GM12878 (cell line): ENCODE results near the gene SHFL. TPM values are rescaled to one million over a fixed set of nuclear protein-coding genes. Genes with fewer than 3 reads are reported as not detected.
A peak's percentile ranks its signal among the peaks of the same experiment; 100 is the strongest.

Source experiments
- ATAC-seq: fragments of 200-7000 bp; cut with Tn5 transposase; 3 replicates; pipeline ENCODE4 v1.9.1; 2020; ENCODE audit warnings: mild to moderate bottlenecking, moderate library complexity
- BruUV-seq: library from RNA; stranded (reverse); fragments of 400-500 nt; replicated peaks from 2 replicates; lab custom pipeline; 2021; lab: Mats Ljungman, UMichigan
- CTCF ChIA-PET: fragments of 300-600 bp; sonication (Branson Sonifier 250); formaldehyde crosslinking; extraction: SDS; loops from one replicate; lab custom pipeline; 2021; ENCODE audit warnings: inconsistent platforms; lab: Yijun Ruan, JAX
- POLR2A ChIA-PET: fragments of 350-600 bp; formaldehyde crosslinking; extraction: SDS; loops from one replicate; lab custom pipeline; 2021; ENCODE audit warnings: inconsistent platforms; lab: Charles Lee
- RAD21 ChIA-PET: fragments of 300-600 bp; sonication (Branson Sonifier 250); formaldehyde crosslinking; loops from one replicate; lab custom pipeline; 2023; ENCODE audit warnings: antibody characterized with exemption; ENCODE audit not compliant: unreplicated experiment; lab: Charles Lee
- SMC1A ChIA-PET: fragments of 300-600 bp; sonication (Branson Sonifier 250); formaldehyde crosslinking; loops from one replicate; lab custom pipeline; 2023; ENCODE audit not compliant: unreplicated experiment, uncharacterized antibody; lab: Charles Lee
- DNase-seq: peaks from one replicate; pipeline ENCODE4 v3.0.0-alpha.2; 2011; ENCODE audit warnings: low read depth, low spot score
- FAIRE-seq: peaks from 3 replicates; lab custom pipeline; 2011; peaks lifted over from hg19 to GRCh38; lab: Jason Lieb, UNC
- H2AFZ ChIP-seq: 2 replicates; pipeline ENCODE4 v1.6.0; 2011; ENCODE audit warnings: low read depth, low read length, control low read depth; ENCODE audit not compliant: control insufficient read depth
- H3K27ac ChIP-seq: 2 replicates; pipeline ENCODE4 v1.5.1; 2011; ENCODE audit warnings: control low read depth; ENCODE audit not compliant: control insufficient read depth, insufficient read depth
- H3K27me3 ChIP-seq, 2 experiments: replicated peaks in 1 of 2; 2 replicates each; pipeline versions ENCODE4 v1.6.0 to v1.6.1; 2011; ENCODE audit warnings: low read length in 1 of 2; ENCODE audit not compliant: control insufficient read depth in 2 of 2, insufficient read depth in 2 of 2
- H3K36me3 ChIP-seq, 2 experiments: 2 replicates each; pipeline ENCODE4 v1.5.1; 2011; ENCODE audit warnings: low read length in 1 of 2; ENCODE audit not compliant: control insufficient read depth in 2 of 2, insufficient read depth in 2 of 2
- H3K4me1 ChIP-seq: 2 replicates; pipeline ENCODE4 v1.6.1; 2011; ENCODE audit warnings: mild to moderate bottlenecking, low read length, moderate library complexity, mixed read lengths; ENCODE audit not compliant: control insufficient read depth, insufficient read depth
- H3K4me2 ChIP-seq: 2 replicates; pipeline ENCODE4 v1.6.0; 2011; ENCODE audit warnings: control low read depth; ENCODE audit not compliant: control insufficient read depth, insufficient read depth
- H3K4me3 ChIP-seq: fragments of 200-600 bp; sonication (generic); 2 replicates; pipeline ENCODE4 v1.5.1; 2016
- H3K79me2 ChIP-seq: 2 replicates; pipeline ENCODE4 v1.6.0; 2011; ENCODE audit warnings: low read length; ENCODE audit not compliant: control insufficient read depth, insufficient read depth
- H3K9ac ChIP-seq: 2 replicates; pipeline ENCODE4 v1.8.0; 2011; ENCODE audit warnings: low read length, control low read depth, mixed read lengths; ENCODE audit not compliant: control insufficient read depth, insufficient read depth
- H3K9me3 ChIP-seq: replicated peaks from 3 replicates; pipeline ENCODE4 v1.5.1; 2011; ENCODE audit warnings: mild to moderate bottlenecking, low read length; ENCODE audit not compliant: control insufficient read depth, insufficient read depth
- H4K20me1 ChIP-seq: 2 replicates; pipeline ENCODE4 v1.6.0; 2011; ENCODE audit not compliant: control insufficient read depth, insufficient read depth
- ATF7 ChIP-seq: fragments of 450-650 bp; IDR thresholded peaks from 2 replicates; pipeline ENCODE4 v1.6.1; 2016; ENCODE audit warnings: low read depth, mild to moderate bottlenecking
- CBX5 ChIP-seq: sonication (generic); IDR thresholded peaks from 2 replicates; pipeline ENCODE4 v1.6.1; 2016; ENCODE audit warnings: low read depth, moderate library complexity, mild to moderate bottlenecking, inconsistent platforms
- NBN ChIP-seq: fragments of 450-650 bp; IDR thresholded peaks from 2 replicates; pipeline ENCODE4 v1.6.1; 2016
- NFYB ChIP-seq: IDR thresholded peaks from 2 replicates; pipeline ENCODE4 v1.6.1; 2011; ENCODE audit warnings: low read depth, mild to moderate bottlenecking, low read length, improper control_type of control experiment, moderate library complexity; ENCODE audit not compliant: insufficient read depth
- POLR2A ChIP-seq: IDR thresholded peaks from 2 replicates; pipeline ENCODE4 v1.6.1; 2011; ENCODE audit warnings: low read depth, mild to moderate bottlenecking, low read length
- POU2F2 ChIP-seq: IDR thresholded peaks from 3 replicates; pipeline ENCODE4 v1.6.1; 2011; ENCODE audit warnings: low read depth, mild to moderate bottlenecking, low read length, borderline replicate concordance
- SPI1 ChIP-seq: IDR thresholded peaks from 2 replicates; pipeline ENCODE4 v1.6.1; 2011; ENCODE audit warnings: low read depth, mild to moderate bottlenecking, low read length, moderate library complexity, borderline replicate concordance; ENCODE audit not compliant: insufficient read depth
- SREBF1 ChIP-seq: IDR thresholded peaks from 2 replicates; pipeline ENCODE4 v1.6.1; 2012; ENCODE audit warnings: mild to moderate bottlenecking, low read length
- WRNIP1 ChIP-seq: IDR thresholded peaks from 2 replicates; pipeline ENCODE4 v1.6.1; 2011; ENCODE audit warnings: low read depth, low read length, improper control_type of control experiment, borderline replicate concordance
- YY1 ChIP-seq: IDR thresholded peaks from 2 replicates; pipeline ENCODE4 v1.6.1; 2011; ENCODE audit warnings: low read depth, mild to moderate bottlenecking, low read length
- WGBS: methylation state at CpG from one replicate; pipeline ENCODE4 v1.1.6; 2016; ENCODE audit warnings: low lambda C conversion rate; ENCODE audit not compliant: insufficient replicate concordance, insufficient coverage; ENCODE audit errors: missing lambda C conversion rate; 5-methylcytosine and 5-hydroxymethylcytosine counted together
- in situ Hi-C: fragments of 300-500 bp; cut with MboI; formaldehyde crosslinking; loops from 9 replicates; pipeline ENCODE4 v1.14.3; 2018; ENCODE audit warnings: mixed read lengths
- intact Hi-C: fragments of 100-400 bp; cut with micrococcal nuclease; formaldehyde crosslinking; loops from one replicate; pipeline ENCODE4 v1.14.2; 2022; ENCODE audit not compliant: unreplicated experiment
- polyA plus RNA-seq, 11 experiments: library from polyadenylated mRNA; depleted of rRNA in 4 of 11; unstranded in 6 of 11; stranded (reverse) in 5 of 11; fragments of >200 nt; fragmentation: Nextera tagmentation in 4 of 11; fragmentation: Illumina TruSeq in 1 of 11; extraction: Ambion mirVana in 4 of 11; extraction: Trizol in 1 of 11; gene quantifications; 1 replicate in 1 of 11; 2 replicates in 10 of 11; pipeline versions ENCODE4 v1.2.1 to v1.2.3, GENCODE V29; 2011 to 2016; ENCODE audit warnings: inconsistent platforms in 2 of 11, missing spikeins in 2 of 11, low read depth in 1 of 11
- total RNA-seq, 4 experiments: library from RNA; depleted of rRNA in 3 of 4; stranded (reverse); fragments of >200 nt in 3 of 4; fragmentation: Illumina TruSeq in 1 of 4; extraction: Trizol in 1 of 4; gene quantifications; 2 replicates each; pipeline versions ENCODE4 v1.2.1 to v1.2.3, GENCODE V29; 2013 to 2021

SHFL gene
- total and polyA plus RNA-seq, 10 of the 15 experiments (the other 5 are each of a cell fraction or from before 2014, with no cell fraction given): 8.0 to 83.8 (median 40.7) TPM

DNA sequence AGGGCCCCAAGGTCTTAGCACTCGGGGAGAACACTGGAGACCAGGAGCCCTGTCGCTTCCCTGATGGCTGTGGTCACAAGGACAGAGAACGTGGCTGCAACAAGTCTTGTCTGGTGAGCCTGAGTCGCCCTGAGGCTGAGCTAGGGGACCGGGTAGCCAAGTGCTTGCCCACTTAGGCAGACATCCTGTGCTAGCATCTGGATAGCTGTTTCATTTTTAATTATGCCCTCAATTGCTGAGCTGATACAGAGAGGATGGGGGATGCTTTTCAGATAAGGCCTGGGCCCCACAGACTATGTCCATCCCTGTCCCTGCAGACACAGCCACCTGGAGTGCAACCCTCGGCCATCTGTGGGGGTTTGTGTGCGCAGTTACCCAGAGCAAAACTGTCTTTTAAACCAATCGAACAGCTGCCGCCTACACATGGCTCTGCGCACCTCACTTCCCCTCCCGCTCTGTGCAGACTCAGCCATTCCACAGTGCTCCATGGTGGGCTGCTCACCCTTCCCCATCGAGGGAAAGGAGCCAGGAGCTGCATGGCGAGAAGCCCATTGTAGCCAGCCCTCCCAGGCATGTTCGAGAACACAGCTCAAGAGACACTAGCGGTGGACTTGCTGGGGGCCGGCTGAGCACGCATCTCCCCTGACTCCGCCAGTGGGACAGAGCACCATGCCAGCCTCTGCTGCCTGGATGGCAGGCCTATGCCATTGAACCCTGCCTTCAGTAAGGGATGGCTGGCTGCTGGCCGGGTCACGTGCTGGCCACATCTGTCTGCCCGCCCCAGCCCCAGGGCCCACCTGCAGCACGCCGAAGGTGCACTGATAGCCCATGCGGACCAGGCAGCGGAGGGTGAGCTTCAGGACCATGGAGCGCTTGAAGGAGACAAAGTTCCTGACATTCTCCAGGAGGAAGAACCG, 53.0 kb downstream of the SHFL start:
- H3K4me1 ChIP-seq: no peaks in the 10 kb centered on the region
- no peak for DNase-seq
- no peaks in the 10 kb centered on the region for H3K79me2 ChIP-seq
- H3K27ac ChIP-seq: no peak overlapping the region
- H3K4me2 ChIP-seq: no peak overlapping the region
- POLR2A ChIA-PET: no interaction called here
- in situ Hi-C loops: no loop called here
- H3K9ac ChIP-seq: no peak overlapping the region
- no peak for TF ChIP-seq NFYB
- TF ChIP-seq POLR2A: peak; percentile 39; the same call in 1 of the 2 replicates
- no peak for TF ChIP-seq WRNIP1
- H3K36me3 ChIP-seq: peaks cover 60 to 72% of the 10 kb centered on the region in 2 experiments
- no TSS peak for BruUV-seq
- RAD21 ChIA-PET: no interaction called here
- H4K20me1 ChIP-seq: no peaks in the 10 kb centered on the region
- H2AFZ ChIP-seq: no peak overlapping the region
- intact Hi-C loops: no loop called here
- CTCF ChIA-PET: interaction anchor here (0.6 kb wide), 1 partner anchor 84 kb away, joined by 3 read pairs; no protein-coding TSS in a partner anchor
- WGBS: 90% methylated on average over 27 of the region's 27 CpGs
- no peak for FAIRE-seq
- SMC1A ChIA-PET: no interaction called here
- no peak overlapping the region for H3K4me3 ChIP-seq
- ATAC-seq: no peak
- no peaks in the 10 kb centered on the region for H3K27me3 ChIP-seq
- no peaks in the 10 kb centered on the region for H3K9me3 ChIP-seq

DNA sequence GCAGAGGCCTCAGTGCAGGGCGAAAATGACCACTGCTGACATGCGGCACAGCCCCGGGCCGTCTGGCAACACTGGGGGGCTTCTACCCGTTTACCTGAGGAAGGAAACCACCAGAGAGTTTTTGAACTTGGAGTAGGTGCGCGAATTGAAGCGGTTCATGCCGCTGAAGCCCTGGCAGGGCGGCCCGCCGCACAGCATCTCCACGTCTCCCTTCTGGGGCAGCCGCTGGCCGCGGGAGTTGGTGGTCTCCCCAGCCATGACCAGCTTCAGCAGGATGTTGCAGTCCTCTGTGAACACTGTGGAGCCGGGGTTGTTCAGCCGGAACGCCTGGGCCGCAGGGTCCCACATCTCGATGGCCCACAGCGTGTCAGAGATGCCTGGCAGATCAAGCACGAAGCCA, 53.8 kb downstream of the SHFL start:
- no peaks in the 10 kb centered on the region for H3K9me3 ChIP-seq
- no peaks in the 10 kb centered on the region for H3K4me1 ChIP-seq
- SMC1A ChIA-PET: no interaction called here
- FAIRE-seq (no peak), DNase-seq (no peak), ATAC-seq (no peak)
- in situ Hi-C loops: no loop called here
- H3K9ac ChIP-seq: no peak overlapping the region
- H3K27me3 ChIP-seq: no peaks in the 10 kb centered on the region
- RAD21 ChIA-PET: no interaction called here
- CTCF ChIA-PET: no interaction called here
- peaks cover 62 to 77% of the 10 kb centered on the region in 2 experiments for H3K36me3 ChIP-seq
- no peak overlapping the region for H3K4me2 ChIP-seq
- POLR2A ChIA-PET: no interaction called here
- WGBS: 91% methylated on average over 23 of the region's 23 CpGs
- no peak overlapping the region for H2AFZ ChIP-seq
- H3K79me2 ChIP-seq: no peaks in the 10 kb centered on the region
- H4K20me1 ChIP-seq: no peaks in the 10 kb centered on the region
- no TSS peak for BruUV-seq
- TF ChIP-seq SPI1 (no peak), SREBF1 (no peak), NBN (no peak), YY1 (no peak), ATF7 (no peak), CBX5 (no peak), POU2F2 (no peak)
- no peak overlapping the region for H3K4me3 ChIP-seq
- H3K27ac ChIP-seq: no peak overlapping the region
- intact Hi-C loops: no loop called here
